ENCODE data around the gene TTLL8. TPM values are rescaled to one million over a fixed set of nuclear protein-coding genes. Genes with fewer than 3 reads are reported as not detected.

Gene TTLL8
- total RNA-seq, 2 experiments from 2014 or later: 0.06 to 0.72 TPM

GRCh38 chr22:50064453-50064852 is 6.4 kb upstream of the TTLL8 start:
- no TSS peak for BruUV-seq (replicated peaks)
- Histone ChIP-seq H3K4me3 (ENCODE audit: low read depth, low read length, poor library complexity, severe bottlenecking) (no peak overlapping the region), H3K27ac (ENCODE audit: low read depth, low read length, poor library complexity, severe bottlenecking) (no peak overlapping the region), H3K4me1 (ENCODE audit: insufficient read depth, low read length, poor library complexity, severe bottlenecking) (peaks cover 22% of the 10 kb centered on the region), H3K9me2 (ENCODE audit: insufficient read depth, low read length) (no peaks in the 10 kb centered on the region), H2AFZ (ENCODE audit: low read length) (no peak overlapping the region), H4K20me1 (ENCODE audit: insufficient read depth, low read length) (no peaks in the 10 kb centered on the region), H3K4me2 (ENCODE audit: low read length) (no peak overlapping the region), H3K9me3 (ENCODE audit: low read length) (no peaks in the 10 kb centered on the region), H3K36me3 (ENCODE audit: insufficient read depth, low read length) (no peaks in the 10 kb centered on the region), H3K79me2 (ENCODE audit: insufficient read depth, low read depth, low read length) (no peaks in the 10 kb centered on the region)
- no peak for TF ChIP-seq EZH2phosphoT487 (IDR thresholded peaks at IDR 0.05; ENCODE audit: borderline replicate concordance, low read depth, low read length)
- no peak for TF ChIP-seq CTCF (conservative IDR thresholded peaks at IDR 0.05; ENCODE audit: low read length)
- DNase-seq (ENCODE audit: low spot score): no peak
- ChIA-PET POLR2A (no interaction called here), CTCF (ENCODE audit: unreplicated experiment) (interaction anchor here (0.9 kb wide), 1 partner anchor 34 kb away, joined by 3 read pairs; no protein-coding TSS in a partner anchor)
- intact Hi-C loops (cut with micrococcal nuclease; ENCODE audit: unreplicated experiment): no loop called here

- ChIA-PET CTCF (ENCODE audit: unreplicated experiment) (no interaction called here), POLR2A (no interaction called here)
- no TSS peak for BruUV-seq (replicated peaks)
- Histone ChIP-seq H3K4me1 (ENCODE audit: insufficient read depth, low read length, poor library complexity, severe bottlenecking) (peaks cover 29% of the 10 kb centered on the region), H3K9me2 (ENCODE audit: insufficient read depth, low read length) (no peaks in the 10 kb centered on the region), H3K36me3 (ENCODE audit: insufficient read depth, low read length) (no peaks in the 10 kb centered on the region), H2AFZ (ENCODE audit: low read length) (no peak overlapping the region), H3K9me3 (ENCODE audit: low read length) (no peaks in the 10 kb centered on the region), H3K4me2 (ENCODE audit: low read length) (no peak overlapping the region), H3K27ac (ENCODE audit: low read depth, low read length, poor library complexity, severe bottlenecking) (no peak overlapping the region), H3K4me3 (ENCODE audit: low read depth, low read length, poor library complexity, severe bottlenecking) (no peak overlapping the region), H4K20me1 (ENCODE audit: insufficient read depth, low read length) (no peaks in the 10 kb centered on the region), H3K79me2 (ENCODE audit: insufficient read depth, low read depth, low read length) (no peaks in the 10 kb centered on the region)
- intact Hi-C loops (cut with micrococcal nuclease; ENCODE audit: unreplicated experiment): no loop called here
- DNase-seq (ENCODE audit: low spot score): no peak
- no peak for TF ChIP-seq CTCF (conservative IDR thresholded peaks at IDR 0.05; ENCODE audit: low read length)
- no peak for TF ChIP-seq EZH2phosphoT487 (IDR thresholded peaks at IDR 0.05; ENCODE audit: borderline replicate concordance, low read depth, low read length)
These were observed 5.7 kb upstream of the TTLL8 start for GRCh38 chr22:50063589-50064393.

GRCh38 chr22:50062509-50063135 is 4.5 kb upstream of the TTLL8 start:
- Histone ChIP-seq H3K9me3 (ENCODE audit: low read length) (no peaks in the 10 kb centered on the region), H3K36me3 (ENCODE audit: insufficient read depth, low read length) (no peaks in the 10 kb centered on the region), H3K27ac (ENCODE audit: low read depth, low read length, poor library complexity, severe bottlenecking) (no peak overlapping the region), H3K9me2 (ENCODE audit: insufficient read depth, low read length) (no peaks in the 10 kb centered on the region), H4K20me1 (ENCODE audit: insufficient read depth, low read length) (no peaks in the 10 kb centered on the region), H3K4me2 (ENCODE audit: low read length) (no peak overlapping the region), H2AFZ (ENCODE audit: low read length) (no peak overlapping the region), H3K4me1 (ENCODE audit: insufficient read depth, low read length, poor library complexity, severe bottlenecking) (peaks cover 33% of the 10 kb centered on the region), H3K4me3 (ENCODE audit: low read depth, low read length, poor library complexity, severe bottlenecking) (no peak overlapping the region), H3K79me2 (ENCODE audit: insufficient read depth, low read depth, low read length) (no peaks in the 10 kb centered on the region)
- CTCF ChIA-PET (ENCODE audit: unreplicated experiment): no interaction called here
- TF ChIP-seq CTCF (conservative IDR thresholded peaks at IDR 0.05; ENCODE audit: low read length): no peak
- no peak for TF ChIP-seq EZH2phosphoT487 (IDR thresholded peaks at IDR 0.05; ENCODE audit: borderline replicate concordance, low read depth, low read length)
- BruUV-seq (replicated peaks): no TSS peak
- intact Hi-C loops (cut with micrococcal nuclease; ENCODE audit: unreplicated experiment): no loop called here
- POLR2A ChIA-PET: no interaction called here
- DNase-seq (ENCODE audit: low spot score): no peak
